CD4-positive, alpha-beta T cell (primary cell): Measurements from ENCODE around the gene LMBR1. TPM values are rescaled to one million over a fixed set of nuclear protein-coding genes. Genes with fewer than 3 reads are reported as not detected.

ENCODE experiments used
- ATAC-seq: fragments of 200-7000 bp; cut with Tn5 transposase; one replicate; pipeline ENCODE4 v1.10.0; 2022; ENCODE audit warnings: mild to moderate bottlenecking; ENCODE audit not compliant: poor library complexity
- CTCF ChIA-PET: fragments of 350-600 bp; sonication (Branson Sonifier 250); formaldehyde crosslinking; loops from one replicate; lab custom pipeline; 2021; ENCODE audit warnings: antibody characterized with exemption, inconsistent platforms; lab: Charles Lee
- POLR2A ChIA-PET: fragments of 350-600 bp; sonication (Branson Sonifier 250); formaldehyde crosslinking; loops from one replicate; lab custom pipeline; 2021; ENCODE audit warnings: antibody characterized with exemption, inconsistent platforms; lab: Charles Lee
- DNase-seq, 14 experiments: peaks; one replicate each; pipeline ENCODE4 v3.0.0-alpha.2; 2013 to 2020; ENCODE audit warnings: mixed read lengths in 2 of 14
- H3K27ac ChIP-seq, 2 donors: one replicate each; pipeline versions ENCODE4 v1.5.1 to v1.7.0; 2013; ENCODE audit warnings: low read length in 2 of 2, low read depth in 1 of 2, mild to moderate bottlenecking in 1 of 2
- H3K27me3 ChIP-seq, 2 experiments: 1 replicate in 1 of 2; 2 replicates in 1 of 2; pipeline versions ENCODE4 v1.6.1 to v1.7.0; 2013; ENCODE audit warnings: low read length in 2 of 2, control low read depth in 1 of 2, mild to moderate bottlenecking in 1 of 2, moderate library complexity in 1 of 2; ENCODE audit not compliant: insufficient read depth in 2 of 2, control insufficient read depth in 1 of 2
- H3K36me3 ChIP-seq: one replicate; pipeline ENCODE4 v1.6.1; 2013; ENCODE audit warnings: low read length, control low read depth; ENCODE audit not compliant: insufficient read depth
- H3K4me1 ChIP-seq: one replicate; pipeline ENCODE4 v1.6.1; 2013; ENCODE audit warnings: low read length, control low read depth; ENCODE audit not compliant: insufficient read depth
- H3K4me3 ChIP-seq: one replicate; pipeline ENCODE4 v1.5.1; 2013; ENCODE audit warnings: mild to moderate bottlenecking, low read length, moderate library complexity
- H3K9me3 ChIP-seq, 2 experiments: 1 replicate in 1 of 2; 2 replicates in 1 of 2; pipeline versions ENCODE4 v1.6.1 to v1.7.0; 2013; ENCODE audit warnings: low read length in 2 of 2, mild to moderate bottlenecking in 2 of 2, control low read depth in 1 of 2, moderate library complexity in 1 of 2; ENCODE audit not compliant: control insufficient read depth in 1 of 2, insufficient read depth in 1 of 2
- H3K27ac Mint-ChIP-seq: one replicate; pipeline ENCODE4 v1.8.0; 2020; ENCODE audit warnings: mixed read lengths
- H3K27me3 Mint-ChIP-seq: one replicate; pipeline ENCODE4 v1.8.0; 2021; ENCODE audit warnings: mixed read lengths
- H3K36me3 Mint-ChIP-seq: one replicate; pipeline ENCODE4 v1.8.0; 2021; ENCODE audit warnings: low read depth, mixed read lengths
- H3K4me1 Mint-ChIP-seq: one replicate; pipeline ENCODE4 v1.8.0; 2021; ENCODE audit warnings: low read depth, mixed read lengths
- H3K4me3 Mint-ChIP-seq: one replicate; pipeline ENCODE4 v1.8.0; 2020; ENCODE audit warnings: mild to moderate bottlenecking, mixed read lengths
- H3K9me3 Mint-ChIP-seq: one replicate; pipeline ENCODE4 v1.8.0; 2020; ENCODE audit warnings: mixed read lengths
- intact Hi-C, 2 experiments: fragments of 100-400 bp; cut with DNase I in 1 of 2; cut with micrococcal nuclease in 1 of 2; formaldehyde crosslinking; loops; one replicate each; pipeline versions ENCODE4 v1.15.1 to v1.9.0; 2023 to 2025; cut with DNase I, micrococcal nuclease
- total RNA-seq, 174 experiments: library from RNA in 2 of 174; stranded (reverse) in 2 of 174; gene quantifications; one replicate each; pipeline ENCODE4 v1.2.3 and lab custom pipeline; 2021 to 2026
- TF ChIP-seq, protein P1 (sequence below): fragments of 200-600 bp; IDR thresholded peaks from one replicate; pipeline ENCODE4 v1.8.0; 2022; ENCODE audit warnings: antibody characterized with exemption, mild to moderate bottlenecking

LMBR1 gene
- total RNA-seq, 2 experiments from 2014 or later = 61.6 to 61.9 TPM

DNA sequence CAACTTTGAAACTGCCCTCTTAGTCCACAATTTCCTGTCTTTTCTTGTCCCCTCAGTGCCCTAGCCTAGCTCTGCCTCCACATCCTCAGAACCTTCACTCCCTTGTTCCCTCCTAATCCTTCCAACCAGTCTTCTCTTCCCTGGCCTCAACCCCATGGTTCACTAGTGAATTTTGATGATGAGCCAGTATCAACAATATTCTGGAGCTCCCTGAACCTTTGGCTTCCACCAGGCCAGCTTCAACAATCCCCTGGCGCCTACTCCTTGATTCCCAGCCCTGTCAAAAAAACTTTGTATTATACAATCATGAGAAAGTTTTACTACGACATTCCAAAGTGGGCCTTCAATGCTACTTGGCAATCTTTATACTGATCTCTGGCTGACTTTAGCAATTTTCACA lies 116.5 kb downstream of the LMBR1 start:
- Histone ChIP-seq H3K27ac (no peak overlapping the region), H3K4me3 (no peak overlapping the region), H3K9me3 (no peaks in the 10 kb centered on the region), H3K4me1 (no peaks in the 10 kb centered on the region), H3K27me3 (no peaks in the 10 kb centered on the region), H3K36me3 (no peaks in the 10 kb centered on the region)
- peaks cover 37% of the 10 kb centered on the region for H3K36me3 Mint-ChIP-seq
- no peak for ATAC-seq
- H3K27me3 Mint-ChIP-seq = no peaks in the 10 kb centered on the region
- TF ChIP-seq, protein P1, sequence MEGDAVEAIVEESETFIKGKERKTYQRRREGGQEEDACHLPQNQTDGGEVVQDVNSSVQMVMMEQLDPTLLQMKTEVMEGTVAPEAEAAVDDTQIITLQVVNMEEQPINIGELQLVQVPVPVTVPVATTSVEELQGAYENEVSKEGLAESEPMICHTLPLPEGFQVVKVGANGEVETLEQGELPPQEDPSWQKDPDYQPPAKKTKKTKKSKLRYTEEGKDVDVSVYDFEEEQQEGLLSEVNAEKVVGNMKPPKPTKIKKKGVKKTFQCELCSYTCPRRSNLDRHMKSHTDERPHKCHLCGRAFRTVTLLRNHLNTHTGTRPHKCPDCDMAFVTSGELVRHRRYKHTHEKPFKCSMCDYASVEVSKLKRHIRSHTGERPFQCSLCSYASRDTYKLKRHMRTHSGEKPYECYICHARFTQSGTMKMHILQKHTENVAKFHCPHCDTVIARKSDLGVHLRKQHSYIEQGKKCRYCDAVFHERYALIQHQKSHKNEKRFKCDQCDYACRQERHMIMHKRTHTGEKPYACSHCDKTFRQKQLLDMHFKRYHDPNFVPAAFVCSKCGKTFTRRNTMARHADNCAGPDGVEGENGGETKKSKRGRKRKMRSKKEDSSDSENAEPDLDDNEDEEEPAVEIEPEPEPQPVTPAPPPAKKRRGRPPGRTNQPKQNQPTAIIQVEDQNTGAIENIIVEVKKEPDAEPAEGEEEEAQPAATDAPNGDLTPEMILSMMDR = no peak
- H3K9me3 Mint-ChIP-seq = peaks cover 4% of the 10 kb centered on the region
- DNase-seq = no peak
- CTCF ChIA-PET = no interaction called here
- intact Hi-C loops = no loop called here
- POLR2A ChIA-PET = no interaction called here
- H3K27ac Mint-ChIP-seq = no peak overlapping the region
- H3K4me3 Mint-ChIP-seq = no peak overlapping the region
- peaks cover 8% of the 10 kb centered on the region for H3K4me1 Mint-ChIP-seq

DNA sequence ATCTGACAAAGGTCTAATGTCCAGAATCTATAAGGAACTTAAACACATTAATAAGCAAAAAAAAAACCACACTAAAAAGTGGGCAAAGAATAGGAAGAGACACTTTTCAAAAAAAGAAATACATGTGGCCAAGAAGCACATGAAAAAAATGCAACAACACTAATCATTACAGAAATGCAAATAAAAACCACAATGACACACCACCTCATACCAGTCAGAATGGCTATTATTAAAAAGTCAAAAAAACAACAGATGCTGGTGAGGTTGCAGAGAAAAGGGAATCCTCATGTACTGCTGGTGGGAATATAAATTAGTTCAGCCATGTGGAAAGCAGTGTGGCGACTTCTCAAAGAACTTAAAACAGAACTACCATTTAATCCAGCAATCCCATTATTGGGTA lies 119.0 kb downstream of the LMBR1 start:
- no peak overlapping the region for H3K4me3 ChIP-seq
- H3K9me3 ChIP-seq = no peaks in the 10 kb centered on the region
- peaks cover 30% of the 10 kb centered on the region for H3K36me3 Mint-ChIP-seq
- H3K4me3 Mint-ChIP-seq = no peak overlapping the region
- no peak for DNase-seq
- ChIA-PET CTCF (no interaction called here), POLR2A (no interaction called here)
- no peak overlapping the region for H3K27ac ChIP-seq
- no peaks in the 10 kb centered on the region for H3K36me3 ChIP-seq
- no peaks in the 10 kb centered on the region for H3K27me3 Mint-ChIP-seq
- H3K4me1 ChIP-seq = no peaks in the 10 kb centered on the region
- ATAC-seq = no peak
- intact Hi-C loops = no loop called here
- H3K27ac Mint-ChIP-seq = no peak overlapping the region
- peaks cover 13% of the 10 kb centered on the region for H3K4me1 Mint-ChIP-seq
- TF ChIP-seq, protein P1 = no peak
- H3K9me3 Mint-ChIP-seq = peaks cover 4% of the 10 kb centered on the region
- no peaks in the 10 kb centered on the region for H3K27me3 ChIP-seq

DNA sequence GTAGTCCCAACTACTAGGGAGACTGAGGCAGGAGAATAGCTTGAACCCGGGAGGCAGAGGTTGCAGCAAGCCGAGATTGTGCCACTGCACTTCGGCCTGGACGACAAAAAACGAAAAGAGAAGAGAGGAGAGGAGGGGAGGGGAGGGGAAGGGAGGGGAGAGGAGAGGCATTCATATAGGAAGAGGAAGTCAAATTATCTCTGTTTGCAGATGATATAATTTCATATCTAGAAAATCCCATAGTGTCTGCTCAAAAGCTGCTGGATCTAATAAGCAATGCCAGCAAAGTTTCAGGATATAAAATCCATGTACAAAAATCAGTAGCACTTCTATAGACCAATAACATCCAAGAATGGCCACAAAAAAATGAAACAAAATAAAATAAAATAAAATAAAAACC lies 120.3 kb downstream of the LMBR1 start:
- Mint-ChIP-seq H3K36me3 (peaks cover 26% of the 10 kb centered on the region), H3K4me3 (no peak overlapping the region), H3K27me3 (no peaks in the 10 kb centered on the region), H3K9me3 (peaks cover 2% of the 10 kb centered on the region), H3K27ac (no peak overlapping the region), H3K4me1 (peaks cover 10% of the 10 kb centered on the region)
- no peaks in the 10 kb centered on the region for H3K27me3 ChIP-seq
- TF ChIP-seq, protein P1 = no peak
- intact Hi-C loops = no loop called here
- no peaks in the 10 kb centered on the region for H3K4me1 ChIP-seq
- CTCF ChIA-PET = no interaction called here
- H3K36me3 ChIP-seq = no peaks in the 10 kb centered on the region
- H3K27ac ChIP-seq = no peak overlapping the region
- H3K4me3 ChIP-seq = no peak overlapping the region
- DNase-seq (no peak), ATAC-seq (no peak)
- POLR2A ChIA-PET = no interaction called here
- H3K9me3 ChIP-seq = no peaks in the 10 kb centered on the region
